Smooth muscle cell (in vitro differentiated cells): ENCODE data around the gene FILIP1L. TPM values are rescaled to one million over a fixed set of nuclear protein-coding genes. Genes with fewer than 3 reads are reported as not detected.

ENCODE experiments used
- DNase-seq: peaks from one replicate; lab custom pipeline; 2025; ENCODE audit not compliant: unreplicated experiment; lab: John Stamatoyannopoulos, UW
- H2AFZ ChIP-seq: fragments of 200-600 bp; sonication (generic); 2 replicates; pipeline ENCODE4 v1.6.0; 2016; ENCODE audit warnings: antibody characterized with exemption, low read depth, mild to moderate bottlenecking
- H3F3A ChIP-seq: fragments of 200-600 bp; sonication (generic); 2 replicates; pipeline ENCODE4 v1.6.0; 2017; ENCODE audit warnings: antibody characterized with exemption, low read depth
- H3K27ac ChIP-seq: fragments of 200-600 bp; sonication (generic); 2 replicates; pipeline ENCODE4 v1.5.1; 2016; ENCODE audit warnings: low read depth, mild to moderate bottlenecking
- H3K27me3 ChIP-seq: fragments of 200-600 bp; sonication (generic); 2 replicates; pipeline ENCODE4 v1.6.1; 2016; ENCODE audit warnings: low read depth, mild to moderate bottlenecking
- H3K36me3 ChIP-seq: fragments of 200-600 bp; sonication (generic); 2 replicates; pipeline ENCODE4 v1.5.1; 2016; ENCODE audit warnings: low read depth
- H3K4me1 ChIP-seq: fragments of 200-600 bp; sonication (generic); 2 replicates; pipeline ENCODE4 v1.5.1; 2016; ENCODE audit warnings: low read depth
- H3K4me2 ChIP-seq: fragments of 200-600 bp; sonication (generic); 2 replicates; pipeline ENCODE4 v1.6.0; 2016; ENCODE audit warnings: mild to moderate bottlenecking
- H3K4me3 ChIP-seq: fragments of 200-600 bp; sonication (generic); 2 replicates; pipeline ENCODE4 v1.5.1; 2016; ENCODE audit warnings: mild to moderate bottlenecking
- H3K79me2 ChIP-seq: fragments of 200-600 bp; sonication (generic); 2 replicates; pipeline ENCODE4 v1.6.0; 2016; ENCODE audit warnings: low read depth, mild to moderate bottlenecking
- H3K9ac ChIP-seq: fragments of 200-600 bp; sonication (generic); 2 replicates; pipeline ENCODE4 v1.6.0; 2016; ENCODE audit warnings: low read depth
- H3K9me3 ChIP-seq: fragments of 200-600 bp; sonication (generic); replicated peaks from 2 replicates; pipeline ENCODE4 v1.5.1; 2016; ENCODE audit warnings: low read depth
- H4K20me1 ChIP-seq: fragments of 200-600 bp; sonication (generic); 2 replicates; pipeline ENCODE4 v1.6.0; 2016; ENCODE audit warnings: low read depth
- WGBS: methylation state at CpG from one replicate; pipeline ENCODE4 v1.1.7; 2016; ENCODE audit warnings: low lambda C conversion rate; 5-methylcytosine and 5-hydroxymethylcytosine counted together
- polyA plus RNA-seq: library from polyadenylated mRNA; unstranded; fragments of >200 nt; fragmentation: Nextera tagmentation; extraction: Ambion mirVana; gene quantifications from 2 replicates; pipeline ENCODE4 v1.2.1, GENCODE V29; 2016
- total RNA-seq: library from RNA; depleted of rRNA; stranded (reverse); fragments of >200 nt; gene quantifications from 2 replicates; pipeline ENCODE4 v1.2.3, GENCODE V29; 2014
- TF ChIP-seq, protein P1 (sequence below): fragments of 200-600 bp; sonication (generic); IDR thresholded peaks from 2 replicates; pipeline ENCODE4 v1.5.1; 2017; ENCODE audit warnings: borderline replicate concordance, mild to moderate bottlenecking, antibody characterized with exemption; ENCODE audit not compliant: insufficient read depth, poor library complexity, severe bottlenecking

Gene FILIP1L
- total and polyA plus RNA-seq, 2 experiments from 2014 or later, result 56.2 to 104 TPM

DNA sequence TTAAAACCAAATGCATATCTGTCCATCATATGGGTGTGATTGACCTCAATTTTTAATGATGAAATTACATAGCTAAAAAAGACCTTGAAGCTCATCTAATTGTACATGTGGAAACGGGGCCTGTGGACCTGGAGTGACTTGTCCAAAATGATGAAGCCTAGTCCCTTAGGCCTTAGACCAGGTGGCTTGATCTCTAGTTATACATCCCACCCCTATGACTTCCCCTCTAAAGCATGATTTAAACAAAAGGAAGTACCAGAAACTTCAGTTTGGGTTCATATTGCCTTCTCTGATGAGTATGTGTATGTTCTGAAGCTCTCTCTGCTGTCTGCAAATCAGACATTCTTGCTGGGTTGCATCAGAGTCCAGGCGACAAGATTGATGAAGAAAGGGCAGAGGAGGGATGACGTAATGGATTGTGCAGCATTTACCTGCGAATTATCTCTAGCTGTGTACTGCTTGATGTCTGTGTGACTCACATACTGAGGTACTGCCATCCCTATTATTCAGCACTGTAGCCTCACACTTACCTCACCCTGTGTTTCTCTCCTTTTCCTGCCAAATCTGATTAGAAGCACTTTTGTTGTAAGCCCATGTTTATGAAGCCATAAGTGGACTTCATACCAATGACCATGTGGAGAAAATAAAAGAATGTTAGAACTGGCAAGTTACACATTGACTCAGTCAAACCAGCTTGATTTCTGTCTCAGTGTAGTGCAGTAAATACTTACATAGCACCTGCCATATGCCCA lies 111.5 kb downstream of the FILIP1L start:
- peak overlapping the region; percentile 91 for H3K27ac ChIP-seq
- H3K9ac ChIP-seq, result peak overlapping the region; percentile 57
- no peaks in the 10 kb centered on the region for H3F3A ChIP-seq
- DNase-seq, result no peak
- no peaks in the 10 kb centered on the region for H3K27me3 ChIP-seq
- no peak overlapping the region for H2AFZ ChIP-seq
- peaks cover 21% of the 10 kb centered on the region for H3K4me1 ChIP-seq
- H3K4me2 ChIP-seq, result peak overlapping the region; percentile 54
- H3K9me3 ChIP-seq, result no peaks in the 10 kb centered on the region
- whole genome bisulfite sequencing, result 41% methylated on average over 4 of the region's 4 CpGs
- TF ChIP-seq, protein P1, sequence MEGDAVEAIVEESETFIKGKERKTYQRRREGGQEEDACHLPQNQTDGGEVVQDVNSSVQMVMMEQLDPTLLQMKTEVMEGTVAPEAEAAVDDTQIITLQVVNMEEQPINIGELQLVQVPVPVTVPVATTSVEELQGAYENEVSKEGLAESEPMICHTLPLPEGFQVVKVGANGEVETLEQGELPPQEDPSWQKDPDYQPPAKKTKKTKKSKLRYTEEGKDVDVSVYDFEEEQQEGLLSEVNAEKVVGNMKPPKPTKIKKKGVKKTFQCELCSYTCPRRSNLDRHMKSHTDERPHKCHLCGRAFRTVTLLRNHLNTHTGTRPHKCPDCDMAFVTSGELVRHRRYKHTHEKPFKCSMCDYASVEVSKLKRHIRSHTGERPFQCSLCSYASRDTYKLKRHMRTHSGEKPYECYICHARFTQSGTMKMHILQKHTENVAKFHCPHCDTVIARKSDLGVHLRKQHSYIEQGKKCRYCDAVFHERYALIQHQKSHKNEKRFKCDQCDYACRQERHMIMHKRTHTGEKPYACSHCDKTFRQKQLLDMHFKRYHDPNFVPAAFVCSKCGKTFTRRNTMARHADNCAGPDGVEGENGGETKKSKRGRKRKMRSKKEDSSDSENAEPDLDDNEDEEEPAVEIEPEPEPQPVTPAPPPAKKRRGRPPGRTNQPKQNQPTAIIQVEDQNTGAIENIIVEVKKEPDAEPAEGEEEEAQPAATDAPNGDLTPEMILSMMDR, result no peak
- no peaks in the 10 kb centered on the region for H3K36me3 ChIP-seq
- H3K79me2 ChIP-seq, result no peaks in the 10 kb centered on the region
- no peak overlapping the region for H3K4me3 ChIP-seq
- no peaks in the 10 kb centered on the region for H4K20me1 ChIP-seq

DNA sequence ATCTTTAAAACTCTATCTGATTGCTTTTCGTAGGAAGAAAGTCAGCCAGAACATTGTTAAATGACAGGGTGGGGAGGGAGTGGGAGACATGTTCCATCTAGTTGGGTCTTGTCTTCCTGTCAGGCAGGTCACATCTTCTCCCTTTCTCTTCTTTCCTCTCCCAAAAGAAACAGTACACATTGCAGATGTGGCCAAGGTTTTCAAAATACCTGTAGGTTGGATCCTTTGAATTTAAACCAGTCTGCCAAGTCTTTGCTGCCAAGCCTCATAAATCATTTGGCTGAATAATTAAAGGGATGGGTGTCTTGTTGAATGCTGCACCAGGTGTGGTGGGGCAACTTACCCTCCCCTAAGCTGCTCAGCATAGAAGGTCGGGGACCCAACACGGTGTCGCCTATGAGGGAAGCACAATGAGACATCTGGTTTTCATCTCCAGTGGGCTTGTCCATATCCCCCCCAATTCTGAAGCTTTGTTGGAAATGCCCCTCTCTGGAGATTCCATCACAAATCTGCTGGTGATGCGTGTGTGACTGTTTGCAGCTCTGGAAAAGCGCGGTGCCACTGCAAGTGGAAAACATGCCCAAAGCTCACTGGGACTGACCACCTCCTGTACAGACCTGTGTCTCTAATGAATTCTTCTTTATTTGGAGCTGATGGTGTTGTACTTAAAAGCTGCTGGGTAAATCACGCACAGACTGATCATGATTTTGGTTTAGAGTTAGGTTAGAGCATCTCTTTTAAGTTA lies 112.6 kb downstream of the FILIP1L start:
- no peak for DNase-seq
- peak overlapping the region; percentile 57 for H3K9ac ChIP-seq
- peak overlapping the region; percentile 91 for H3K27ac ChIP-seq
- H3K4me3 ChIP-seq, result no peak overlapping the region
- H3K36me3 ChIP-seq, result no peaks in the 10 kb centered on the region
- H3K27me3 ChIP-seq, result no peaks in the 10 kb centered on the region
- WGBS, result 82% methylated on average over 8 of the region's 8 CpGs
- no peaks in the 10 kb centered on the region for H3K9me3 ChIP-seq
- H3K4me1 ChIP-seq, result peaks cover 18% of the 10 kb centered on the region
- no peaks in the 10 kb centered on the region for H3F3A ChIP-seq
- no peaks in the 10 kb centered on the region for H3K79me2 ChIP-seq
- peak overlapping the region; percentile 54 for H3K4me2 ChIP-seq
- TF ChIP-seq, protein P1, result no peak
- H2AFZ ChIP-seq, result no peak overlapping the region
- no peaks in the 10 kb centered on the region for H4K20me1 ChIP-seq

DNA sequence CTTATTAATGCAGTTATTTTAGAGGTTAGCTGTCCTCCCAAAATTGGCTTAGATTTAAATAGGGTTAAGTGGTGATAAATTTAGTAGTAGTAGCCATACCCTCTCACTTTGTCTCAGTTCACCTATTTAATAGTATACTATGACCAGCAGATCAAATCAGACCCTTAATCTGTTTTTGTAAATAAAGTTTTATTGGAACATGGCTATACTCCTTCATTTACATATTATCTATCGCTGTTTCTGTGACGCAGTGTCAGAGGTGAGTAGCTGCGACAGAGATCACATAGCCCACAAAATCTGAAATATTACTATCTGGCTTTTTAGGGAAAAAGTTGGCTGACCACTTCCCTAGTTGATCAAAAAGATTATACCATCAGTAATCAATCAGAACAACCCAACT lies 113.2 kb downstream of the FILIP1L start:
- Histone ChIP-seq H3K4me3 (no peak overlapping the region), H3K9ac (no peak overlapping the region), H3K27me3 (no peaks in the 10 kb centered on the region), H3K9me3 (no peaks in the 10 kb centered on the region), H3K36me3 (no peaks in the 10 kb centered on the region), H4K20me1 (no peaks in the 10 kb centered on the region), H3K79me2 (no peaks in the 10 kb centered on the region), H3K4me1 (peaks cover 12% of the 10 kb centered on the region), H2AFZ (no peak overlapping the region), H3F3A (no peaks in the 10 kb centered on the region), H3K4me2 (no peak overlapping the region), H3K27ac (peak overlapping the region; percentile 91)
- DNase-seq, result no peak
- TF ChIP-seq, protein P1, result no peak
- WGBS, result 92% methylated on average over 3 of the region's 3 CpGs
